Neural cell (in vitro differentiated cells): ENCODE data around the gene ALOX5. TPM values are rescaled to one million over a fixed set of nuclear protein-coding genes. Genes with fewer than 3 reads are reported as not detected.

Source experiments
- H2AFZ ChIP-seq: fragments of 200-600, 300-800 bp; sonication (generic), shearing (Covaris generic); 2 replicates; pipeline ENCODE4 v1.6.0; 2014; ENCODE audit warnings: low read depth, mild to moderate bottlenecking, antibody characterized with exemption, low read length, moderate library complexity
- H3F3A ChIP-seq: fragments of 200-600 bp; shearing (Covaris generic); 2 replicates; pipeline ENCODE4 v1.6.1; 2016; ENCODE audit warnings: mild to moderate bottlenecking, moderate library complexity, mixed read lengths, antibody characterized with exemption, low read length; ENCODE audit not compliant: insufficient read depth, poor library complexity, severe bottlenecking
- H3K27ac ChIP-seq: fragments of 200-600, 300-800 bp; sonication (generic), shearing (Covaris generic); 2 replicates; pipeline ENCODE4 v1.5.1; 2014; ENCODE audit warnings: mild to moderate bottlenecking, low read length, moderate library complexity
- H3K27me3 ChIP-seq: fragments of 300-800, 200-600 bp; sonication (generic), shearing (Covaris generic); 2 replicates; pipeline ENCODE4 v1.6.0; 2014; ENCODE audit warnings: mild to moderate bottlenecking, low read depth, low read length, moderate library complexity; ENCODE audit not compliant: insufficient read depth
- H3K36me3 ChIP-seq: fragments of 300-800, 200-600 bp; sonication (generic), shearing (Covaris generic); 2 replicates; pipeline ENCODE4 v1.5.1; 2014; ENCODE audit warnings: mild to moderate bottlenecking, antibody characterized with exemption, low read length, moderate library complexity; ENCODE audit not compliant: insufficient read depth
- H3K4me2 ChIP-seq: fragments of 300-800, 200-600 bp; sonication (generic), shearing (Covaris generic); 2 replicates; pipeline ENCODE4 v1.6.0; 2014; ENCODE audit warnings: mild to moderate bottlenecking, low read length
- H3K4me3 ChIP-seq: fragments of 300-800, 200-600 bp; sonication (generic), shearing (Covaris generic); 2 replicates; pipeline ENCODE4 v1.5.1; 2014; ENCODE audit warnings: mild to moderate bottlenecking, low read length, moderate library complexity
- H3K79me2 ChIP-seq: fragments of 200-600 bp; shearing (Covaris generic); replicated peaks from 2 replicates; pipeline ENCODE4 v1.6.0; 2014; ENCODE audit warnings: mild to moderate bottlenecking, low read length, moderate library complexity; ENCODE audit not compliant: insufficient read depth
- H3K9ac ChIP-seq: fragments of 300-800, 200-600 bp; sonication (generic), shearing (Covaris generic); 2 replicates; pipeline ENCODE4 v1.6.1; 2016; ENCODE audit warnings: mild to moderate bottlenecking, low read length, mixed read lengths
- H3K9me2 ChIP-seq: fragments of 200-600 bp; shearing (Covaris generic); 2 replicates; pipeline ENCODE4 v1.6.1; 2016; ENCODE audit warnings: mild to moderate bottlenecking, low read length, mixed read lengths; ENCODE audit not compliant: insufficient read depth
- H3K9me3 ChIP-seq: fragments of 200-600, 300-800 bp; sonication (generic), shearing (Covaris generic); 2 replicates; pipeline ENCODE4 v1.6.1; 2016; ENCODE audit warnings: mild to moderate bottlenecking, mixed run types, low read length, moderate library complexity, mixed read lengths
- H4K20me1 ChIP-seq: fragments of 200-600 bp; shearing (Covaris generic); 2 replicates; pipeline ENCODE4 v1.6.1; 2016; ENCODE audit warnings: mild to moderate bottlenecking, mixed run types; ENCODE audit not compliant: insufficient read depth
- CTCF ChIP-seq: fragments of 450-650 bp; IDR thresholded peaks from 2 replicates; pipeline ENCODE4 v1.5.1; 2014; ENCODE audit warnings: antibody characterized with exemption, mild to moderate bottlenecking, moderate library complexity; ENCODE audit not compliant: poor library complexity, severe bottlenecking
- EP300 ChIP-seq: fragments of 450-650 bp; conservative IDR thresholded peaks from 2 replicates; pipeline ENCODE4 v1.6.1; 2014; ENCODE audit warnings: antibody characterized with exemption, mild to moderate bottlenecking, moderate library complexity; ENCODE audit not compliant: poor library complexity, severe bottlenecking
- EZH2 ChIP-seq: fragments of 200-600, 300-800 bp; shearing (Covaris generic), sonication (generic); IDR thresholded peaks from 2 replicates; pipeline ENCODE4 v1.6.1; 2014; ENCODE audit warnings: antibody characterized with exemption, low read length, borderline replicate concordance, mild to moderate bottlenecking; ENCODE audit not compliant: insufficient read depth, poor library complexity, severe bottlenecking
- MXI1 ChIP-seq: fragments of 450-650 bp; conservative IDR thresholded peaks from 2 replicates; pipeline ENCODE4 v1.6.1; 2014; ENCODE audit warnings: antibody characterized with exemption, mild to moderate bottlenecking; ENCODE audit not compliant: poor library complexity, severe bottlenecking
- POLR2AphosphoS5 ChIP-seq: IDR thresholded peaks from 2 replicates; pipeline ENCODE4 v1.6.1; 2012
- RAD21 ChIP-seq: fragments of 450-650 bp; conservative IDR thresholded peaks from 2 replicates; pipeline ENCODE4 v1.6.1; 2014; ENCODE audit warnings: antibody characterized with exemption, mild to moderate bottlenecking, moderate library complexity
- REST ChIP-seq: IDR thresholded peaks from 2 replicates; pipeline ENCODE4 v1.6.1; 2012; ENCODE audit warnings: borderline replicate concordance
- SMC3 ChIP-seq: fragments of 450-650 bp; conservative IDR thresholded peaks from 2 replicates; pipeline ENCODE4 v1.6.1; 2014; ENCODE audit warnings: antibody characterized with exemption, mild to moderate bottlenecking, moderate library complexity; ENCODE audit not compliant: poor library complexity
- TAF1 ChIP-seq: IDR thresholded peaks from 2 replicates; pipeline ENCODE4 v1.6.1; 2012; ENCODE audit warnings: low read depth
- polyA plus RNA-seq: library from polyadenylated mRNA; depleted of rRNA; stranded (reverse); fragments of >200 nt; gene quantifications from 2 replicates; pipeline ENCODE4 v1.2.3, GENCODE V29; 2014

Gene ALOX5
- polyA plus RNA-seq, 1 donor from 2014 or later: not detected

- no peak overlapping the region for H3K4me3 ChIP-seq
- H3F3A ChIP-seq: no peaks in the 10 kb centered on the region
- no peaks in the 10 kb centered on the region for H3K27me3 ChIP-seq
- H3K9me2 ChIP-seq: no peaks in the 10 kb centered on the region
- H3K4me2 ChIP-seq: no peak overlapping the region
- H4K20me1 ChIP-seq: no peaks in the 10 kb centered on the region
- H3K9ac ChIP-seq: no peak overlapping the region
- H3K79me2 ChIP-seq: no peaks in the 10 kb centered on the region
- no peaks in the 10 kb centered on the region for H3K9me3 ChIP-seq
- no peak overlapping the region for H2AFZ ChIP-seq
- TF ChIP-seq MXI1 (no peak), REST (no peak), EP300 (no peak), CTCF (no peak), EZH2 (no peak), RAD21 (no peak)
- no peak overlapping the region for H3K27ac ChIP-seq
- no peaks in the 10 kb centered on the region for H3K36me3 ChIP-seq
Observed at GRCh38 chr10:45456822-45457221, 82.8 kb downstream of the ALOX5 start.

GRCh38 chr10:45457487-45457886 is 83.5 kb downstream of the ALOX5 start:
- no peak overlapping the region for H3K9ac ChIP-seq
- no peak overlapping the region for H3K4me2 ChIP-seq
- H3K27ac ChIP-seq: no peak overlapping the region
- no peaks in the 10 kb centered on the region for H4K20me1 ChIP-seq
- no peak overlapping the region for H3K4me3 ChIP-seq
- H3K9me3 ChIP-seq: no peaks in the 10 kb centered on the region
- no peaks in the 10 kb centered on the region for H3K27me3 ChIP-seq
- no peaks in the 10 kb centered on the region for H3K79me2 ChIP-seq
- H3K9me2 ChIP-seq: no peaks in the 10 kb centered on the region
- no peaks in the 10 kb centered on the region for H3F3A ChIP-seq
- no peaks in the 10 kb centered on the region for H3K36me3 ChIP-seq
- no peak overlapping the region for H2AFZ ChIP-seq
- TF ChIP-seq EZH2 (no peak), TAF1 (no peak)

GRCh38 chr10:45460235-45460878 is 86.3 kb downstream of the ALOX5 start:
- no peaks in the 10 kb centered on the region for H3K9me3 ChIP-seq
- no peaks in the 10 kb centered on the region for H3F3A ChIP-seq
- no peak overlapping the region for H2AFZ ChIP-seq
- TF ChIP-seq TAF1 (no peak), EP300 (no peak), POLR2AphosphoS5 (no peak), MXI1 (no peak), RAD21 (no peak), EZH2 (no peak), SMC3 (no peak), CTCF (no peak)
- H3K4me3 ChIP-seq: no peak overlapping the region
- H3K4me2 ChIP-seq: no peak overlapping the region
- no peaks in the 10 kb centered on the region for H3K36me3 ChIP-seq
- H3K27me3 ChIP-seq: no peaks in the 10 kb centered on the region
- H4K20me1 ChIP-seq: no peaks in the 10 kb centered on the region
- H3K9ac ChIP-seq: no peak overlapping the region
- H3K27ac ChIP-seq: no peak overlapping the region
- no peaks in the 10 kb centered on the region for H3K79me2 ChIP-seq
- H3K9me2 ChIP-seq: no peaks in the 10 kb centered on the region
